Activated naive CD8-positive, alpha-beta T cell treated with anti-CD3 and anti-CD28 coated beads, Interleukin-2, amount 50 U/mL, for 24 hours (primary cell): ENCODE data around the gene SWAP70.

ENCODE experiments used
- ATAC-seq: fragments of 150-1000 bp; cut with Tn5 transposase; one replicate; pipeline ENCODE4 v1.10.0; 2021
- DNase-seq: peaks from one replicate; pipeline ENCODE4 v3.0.0; 2021
- H3K27ac Mint-ChIP-seq: one replicate; pipeline ENCODE4 v1.8.0; 2021; ENCODE audit warnings: mild to moderate bottlenecking, mixed read lengths
- H3K27me3 Mint-ChIP-seq: one replicate; pipeline ENCODE4 v1.8.0; 2021; ENCODE audit warnings: mixed read lengths
- H3K36me3 Mint-ChIP-seq: one replicate; pipeline ENCODE4 v1.8.0; 2021; ENCODE audit warnings: low read depth, mixed read lengths
- H3K4me1 Mint-ChIP-seq: one replicate; pipeline ENCODE4 v1.8.0; 2021; ENCODE audit warnings: mixed read lengths
- H3K4me3 Mint-ChIP-seq: one replicate; pipeline ENCODE4 v1.8.0; 2021; ENCODE audit warnings: mild to moderate bottlenecking, moderate library complexity, mixed read lengths
- H3K9me3 Mint-ChIP-seq: one replicate; pipeline ENCODE4 v1.8.0; 2021; ENCODE audit warnings: mixed read lengths

SWAP70 gene

GRCh38 chr11:9636691-9637090 lies 27.2 kb upstream of the SWAP70 start:
- Mint-ChIP-seq H3K36me3 (no peaks in the 10 kb centered on the region), H3K27me3 (no peaks in the 10 kb centered on the region), H3K4me3 (no peak overlapping the region), H3K4me1 (peaks cover 4% of the 10 kb centered on the region), H3K27ac (no peak overlapping the region), H3K9me3 (peaks cover 7% of the 10 kb centered on the region)
- no peak for DNase-seq
- no peak for ATAC-seq

GRCh38 chr11:9639099-9639498 lies 24.8 kb upstream of the SWAP70 start:
- no peaks in the 10 kb centered on the region for H3K36me3 Mint-ChIP-seq
- peaks cover 2% of the 10 kb centered on the region for H3K9me3 Mint-ChIP-seq
- H3K4me1 Mint-ChIP-seq, result peaks cover 6% of the 10 kb centered on the region
- no peak for DNase-seq
- ATAC-seq, result no peak
- no peaks in the 10 kb centered on the region for H3K27me3 Mint-ChIP-seq
- no peak overlapping the region for H3K4me3 Mint-ChIP-seq
- H3K27ac Mint-ChIP-seq, result no peak overlapping the region

GRCh38 chr11:9639985-9640384 lies 23.9 kb upstream of the SWAP70 start:
- Mint-ChIP-seq H3K4me3 (no peak overlapping the region), H3K4me1 (peaks cover 6% of the 10 kb centered on the region), H3K9me3 (no peaks in the 10 kb centered on the region), H3K27me3 (no peaks in the 10 kb centered on the region), H3K27ac (no peak overlapping the region), H3K36me3 (no peaks in the 10 kb centered on the region)
- ATAC-seq (no peak), DNase-seq (no peak)

GRCh38 chr11:9642894-9643293 lies 21.0 kb upstream of the SWAP70 start:
- Mint-ChIP-seq H3K4me1 (peaks cover 6% of the 10 kb centered on the region), H3K27me3 (peaks cover 1% of the 10 kb centered on the region), H3K27ac (no peak overlapping the region), H3K4me3 (no peak overlapping the region), H3K9me3 (peaks cover 5% of the 10 kb centered on the region), H3K36me3 (no peaks in the 10 kb centered on the region)
- ATAC-seq (no peak), DNase-seq (no peak)

- no peak for ATAC-seq
- peaks cover 2% of the 10 kb centered on the region for H3K36me3 Mint-ChIP-seq
- no peak overlapping the region for H3K27ac Mint-ChIP-seq
- no peak for DNase-seq
- no peak overlapping the region for H3K4me3 Mint-ChIP-seq
- peaks cover 6% of the 10 kb centered on the region for H3K4me1 Mint-ChIP-seq
- peaks cover 1% of the 10 kb centered on the region for H3K27me3 Mint-ChIP-seq
- peaks cover 5% of the 10 kb centered on the region for H3K9me3 Mint-ChIP-seq
Observed at GRCh38 chr11:9643751-9644150, 20.1 kb upstream of the SWAP70 start.

GRCh38 chr11:9645881-9646280 lies 18.0 kb upstream of the SWAP70 start:
- no peak overlapping the region for H3K4me3 Mint-ChIP-seq
- ATAC-seq (no peak), DNase-seq (no peak)
- H3K27me3 Mint-ChIP-seq, result peaks cover 1% of the 10 kb centered on the region
- H3K36me3 Mint-ChIP-seq, result peaks cover 2% of the 10 kb centered on the region
- no peak overlapping the region for H3K27ac Mint-ChIP-seq
- peaks cover 5% of the 10 kb centered on the region for H3K9me3 Mint-ChIP-seq
- peaks cover 2% of the 10 kb centered on the region for H3K4me1 Mint-ChIP-seq

GRCh38 chr11:9646324-9646723 lies 17.6 kb upstream of the SWAP70 start:
- DNase-seq (no peak), ATAC-seq (no peak)
- H3K36me3 Mint-ChIP-seq, result peaks cover 2% of the 10 kb centered on the region
- H3K4me1 Mint-ChIP-seq, result peaks cover 2% of the 10 kb centered on the region
- peaks cover 1% of the 10 kb centered on the region for H3K27me3 Mint-ChIP-seq
- H3K9me3 Mint-ChIP-seq, result peaks cover 5% of the 10 kb centered on the region
- H3K27ac Mint-ChIP-seq, result no peak overlapping the region
- H3K4me3 Mint-ChIP-seq, result no peak overlapping the region

- H3K4me3 Mint-ChIP-seq, result no peak overlapping the region
Observed at GRCh38 chr11:9651481-9651880, 12.4 kb upstream of the SWAP70 start.

GRCh38 chr11:9651899-9652748 lies 11.8 kb upstream of the SWAP70 start:
- H3K4me1 Mint-ChIP-seq, result no peaks in the 10 kb centered on the region
- peaks cover 2% of the 10 kb centered on the region for H3K36me3 Mint-ChIP-seq
- no peak for DNase-seq
- H3K9me3 Mint-ChIP-seq, result peaks cover 5% of the 10 kb centered on the region
- H3K4me3 Mint-ChIP-seq, result no peak overlapping the region
- no peak for ATAC-seq
- peaks cover 2% of the 10 kb centered on the region for H3K27me3 Mint-ChIP-seq
- H3K27ac Mint-ChIP-seq, result no peak overlapping the region

More at GRCh38 chr11:9651481-9651880, 12.4 kb upstream of the SWAP70 start:
- H3K4me1 Mint-ChIP-seq, result no peaks in the 10 kb centered on the region
- ATAC-seq (no peak), DNase-seq (no peak)
- H3K27me3 Mint-ChIP-seq, result peaks cover 2% of the 10 kb centered on the region
- peaks cover 2% of the 10 kb centered on the region for H3K36me3 Mint-ChIP-seq
- no peak overlapping the region for H3K27ac Mint-ChIP-seq
- H3K9me3 Mint-ChIP-seq, result peaks cover 5% of the 10 kb centered on the region

- DNase-seq (no peak), ATAC-seq (no peak)
- Mint-ChIP-seq H3K4me3 (no peak overlapping the region), H3K27me3 (peaks cover 4% of the 10 kb centered on the region), H3K36me3 (no peaks in the 10 kb centered on the region), H3K9me3 (no peaks in the 10 kb centered on the region), H3K4me1 (no peaks in the 10 kb centered on the region), H3K27ac (no peak overlapping the region)
Observed at GRCh38 chr11:9653871-9654270, 10.0 kb upstream of the SWAP70 start.

GRCh38 chr11:9656864-9657263 lies 7.0 kb upstream of the SWAP70 start:
- ATAC-seq (no peak), DNase-seq (no peak)
- Mint-ChIP-seq H3K4me3 (no peak overlapping the region), H3K4me1 (peaks cover 4% of the 10 kb centered on the region), H3K9me3 (no peaks in the 10 kb centered on the region), H3K36me3 (no peaks in the 10 kb centered on the region), H3K27ac (no peak overlapping the region), H3K27me3 (peaks cover 12% of the 10 kb centered on the region)

- ATAC-seq, result no peak
- H3K27me3 Mint-ChIP-seq, result peaks cover 19% of the 10 kb centered on the region
- H3K4me1 Mint-ChIP-seq, result peaks cover 10% of the 10 kb centered on the region
- H3K27ac Mint-ChIP-seq, result no peak overlapping the region
- H3K36me3 Mint-ChIP-seq, result no peaks in the 10 kb centered on the region
- no peaks in the 10 kb centered on the region for H3K9me3 Mint-ChIP-seq
- DNase-seq, result no peak
- H3K4me3 Mint-ChIP-seq, result no peak overlapping the region
Observed at GRCh38 chr11:9657531-9657930, 6.3 kb upstream of the SWAP70 start.

GRCh38 chr11:9660886-9661285 lies 3.0 kb upstream of the SWAP70 start:
- Mint-ChIP-seq H3K27ac (no peak overlapping the region), H3K9me3 (peaks cover 9% of the 10 kb centered on the region), H3K36me3 (peaks cover 3% of the 10 kb centered on the region), H3K27me3 (peaks cover 34% of the 10 kb centered on the region), H3K4me1 (peaks cover 23% of the 10 kb centered on the region), H3K4me3 (no peak overlapping the region)
- no peak for ATAC-seq
- DNase-seq, result no peak

- H3K27ac Mint-ChIP-seq, result peak overlapping the region; percentile 64
- H3K9me3 Mint-ChIP-seq, result peaks cover 16% of the 10 kb centered on the region
- no peak for ATAC-seq
- peaks cover 3% of the 10 kb centered on the region for H3K36me3 Mint-ChIP-seq
- H3K4me1 Mint-ChIP-seq, result peaks cover 23% of the 10 kb centered on the region
- H3K27me3 Mint-ChIP-seq, result peaks cover 35% of the 10 kb centered on the region
- DNase-seq, result no peak
- H3K4me3 Mint-ChIP-seq, result peak overlapping the region; percentile 82
Observed at GRCh38 chr11:9662273-9662672, 1.6 kb upstream of the SWAP70 start.

- Mint-ChIP-seq H3K4me1 (peaks cover 23% of the 10 kb centered on the region), H3K9me3 (peaks cover 16% of the 10 kb centered on the region), H3K4me3 (peak overlapping the region; percentile 82), H3K36me3 (peaks cover 7% of the 10 kb centered on the region), H3K27me3 (peaks cover 33% of the 10 kb centered on the region), H3K27ac (no peak overlapping the region)
- DNase-seq, result peak; percentile 20
- ATAC-seq, result peak; percentile 51
Observed at GRCh38 chr11:9664276-9665171, 647 bp downstream of the SWAP70 start.
